Gastrocnemius medialis (tissue), 4 donors: Measurements from ENCODE around the gene ERCC1.

Experiments
- CTCF ChIP-seq, 5 experiments: fragments of 450-650 bp in 3 of 5; fragments of 200-600 bp in 2 of 5; sonication (generic) in 2 of 5; IDR thresholded peaks in 4 of 5; conservative IDR thresholded peaks in 1 of 5; 1 replicate in 4 of 5; 2 replicates in 1 of 5; pipeline ENCODE4 v1.5.1; 2016 to 2019; ENCODE audit warnings: antibody characterized with exemption in 5 of 5, mild to moderate bottlenecking in 3 of 5, moderate library complexity in 3 of 5
- POLR2A ChIP-seq, 2 donors: fragments of 450-650 bp; IDR thresholded peaks; one replicate each; pipeline ENCODE4 v1.6.1; 2017; ENCODE audit warnings: antibody characterized with exemption in 2 of 2, mild to moderate bottlenecking in 2 of 2, moderate library complexity in 2 of 2

GRCh38 chr19:45402298-45403061 is 21.2 kb downstream of the ERCC1 start:
- TF ChIP-seq POLR2A (IDR thresholded peaks at IDR 0.05) (no peak), CTCF (IDR thresholded peaks at IDR 0.05 in 4 of 5, conservative IDR thresholded peaks at IDR 0.05 in 1 of 5) (peak in 4 of 5 experiments; percentile 28 to 43 (median 33))
